Measurements from ENCODE around the gene TRIM44.

DNA sequence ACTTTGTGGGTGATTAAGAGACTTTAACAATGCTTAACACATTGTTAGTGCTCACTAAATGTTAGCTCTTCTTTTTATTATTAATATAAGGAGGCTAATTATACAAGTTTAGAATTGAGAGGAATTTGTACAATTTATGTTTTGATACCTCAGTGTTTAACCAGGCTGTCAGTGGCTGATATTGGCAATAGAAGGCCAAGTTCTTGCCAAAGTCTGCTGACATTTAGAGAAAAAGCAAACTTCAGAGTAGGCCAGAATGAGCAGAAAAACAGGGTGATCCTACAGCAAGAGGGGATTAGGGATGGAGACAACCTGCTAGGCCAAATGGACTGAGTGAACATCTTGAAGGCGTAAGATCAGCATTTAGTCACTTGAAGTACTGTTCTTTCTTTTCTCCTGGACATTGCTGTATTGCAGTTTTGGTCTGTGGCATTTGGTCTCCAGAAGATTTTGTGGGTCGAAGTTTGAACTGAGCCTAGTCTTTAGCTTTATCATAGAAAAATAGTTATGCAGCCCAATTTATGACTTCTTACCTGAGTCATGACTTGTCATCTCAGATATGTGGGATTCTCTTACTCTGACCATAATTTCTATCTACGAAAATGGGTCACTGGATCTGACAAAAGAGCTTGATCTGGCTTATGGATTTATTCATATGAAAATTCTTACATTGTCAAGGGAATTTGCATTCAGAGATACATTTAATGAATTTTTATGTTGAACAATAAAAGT lies 9.0 kb downstream of the TRIM44 start:
- no peak for TF ChIP-seq POLR2AphosphoS5 (IDR thresholded peaks at IDR 0.05; ENCODE audit: low read depth, low read length)
- no peak for TF ChIP-seq POLR2A (IDR thresholded peaks at IDR 0.05; ENCODE audit: low read depth, low read length)

Data from GM12892 (cell line).